Stimulated activated CD8-positive, alpha-beta memory T cell treated with anti-CD3 and anti-CD28 coated beads, Interleukin-2, amount 100 ng/mL, for 48 hours (primary cell): ENCODE data around the gene TMEM80.
"Not testable (repeated sequence)": the region's sequence is repeated elsewhere in the genome, so short reads cannot be mapped to it uniquely, and the experiment has no call there.

Source experiments
- DNase-seq, 2 donors: peaks; one replicate each; pipeline ENCODE4 v3.0.0-alpha.2; 2020; ENCODE audit warnings: low read depth in 2 of 2

Gene TMEM80

DNA sequence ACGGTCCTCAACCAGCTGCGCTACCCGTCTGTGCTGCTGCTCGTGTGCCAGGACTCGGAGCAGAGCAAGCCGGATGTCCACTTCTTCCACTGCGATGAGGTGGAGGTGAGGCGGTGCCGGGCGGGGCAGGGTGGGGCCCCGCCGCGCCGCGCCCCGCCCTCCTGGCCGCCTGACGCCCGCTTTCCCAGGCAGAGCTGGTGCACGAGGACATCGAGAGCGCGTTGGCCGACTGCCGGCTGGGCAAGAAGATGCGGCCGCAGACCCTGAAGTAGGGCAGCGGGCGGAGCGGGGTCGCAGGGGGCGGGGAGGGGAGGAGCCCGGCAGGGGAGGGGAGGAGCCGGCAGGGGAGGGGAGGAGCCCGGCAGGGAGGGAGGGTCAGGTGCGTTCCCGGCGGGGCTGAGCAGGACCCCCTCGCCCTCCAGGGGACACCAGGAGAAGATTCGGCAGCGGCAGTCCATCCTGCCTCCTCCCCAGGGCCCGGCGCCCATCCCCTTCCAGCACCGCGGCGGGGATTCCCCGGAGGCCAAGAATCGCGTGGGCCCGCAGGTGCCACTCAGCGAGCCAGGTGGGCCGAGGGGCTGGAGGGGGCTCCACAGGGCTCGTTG, 25.1 kb downstream of the TMEM80 start:
- no peak for DNase-seq

DNA sequence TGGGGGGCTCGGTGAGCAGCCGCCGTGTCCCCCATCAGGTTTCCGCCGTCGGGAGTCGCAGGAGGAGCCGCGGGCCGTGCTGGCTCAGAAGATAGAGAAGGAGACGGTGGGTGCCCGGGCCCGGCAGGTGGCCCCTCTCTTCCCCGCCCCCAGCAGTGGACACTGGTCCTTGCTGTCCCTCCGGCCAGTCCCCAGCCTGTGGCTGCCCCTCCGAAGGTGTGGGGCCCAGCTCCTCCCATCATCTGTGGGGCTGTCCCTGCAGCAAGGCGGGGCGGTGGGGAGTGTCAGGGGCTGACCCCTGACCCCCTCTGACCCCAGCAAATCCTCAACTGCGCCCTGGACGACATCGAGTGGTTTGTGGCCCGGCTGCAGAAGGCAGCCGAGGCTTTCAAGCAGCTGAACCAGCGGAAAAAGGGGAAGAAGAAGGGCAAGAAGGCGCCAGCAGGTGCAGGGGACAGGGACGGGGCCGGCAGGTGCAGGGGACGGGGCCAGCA, 25.7 kb downstream of the TMEM80 start:
- no peak for DNase-seq

- no peak for DNase-seq
These were observed 26.2 kb downstream of the TMEM80 start for GRCh38 chr11:721741-722345.

- DNase-seq, result no peak
These were observed 26.8 kb downstream of the TMEM80 start for GRCh38 chr11:722346-722811.

DNA sequence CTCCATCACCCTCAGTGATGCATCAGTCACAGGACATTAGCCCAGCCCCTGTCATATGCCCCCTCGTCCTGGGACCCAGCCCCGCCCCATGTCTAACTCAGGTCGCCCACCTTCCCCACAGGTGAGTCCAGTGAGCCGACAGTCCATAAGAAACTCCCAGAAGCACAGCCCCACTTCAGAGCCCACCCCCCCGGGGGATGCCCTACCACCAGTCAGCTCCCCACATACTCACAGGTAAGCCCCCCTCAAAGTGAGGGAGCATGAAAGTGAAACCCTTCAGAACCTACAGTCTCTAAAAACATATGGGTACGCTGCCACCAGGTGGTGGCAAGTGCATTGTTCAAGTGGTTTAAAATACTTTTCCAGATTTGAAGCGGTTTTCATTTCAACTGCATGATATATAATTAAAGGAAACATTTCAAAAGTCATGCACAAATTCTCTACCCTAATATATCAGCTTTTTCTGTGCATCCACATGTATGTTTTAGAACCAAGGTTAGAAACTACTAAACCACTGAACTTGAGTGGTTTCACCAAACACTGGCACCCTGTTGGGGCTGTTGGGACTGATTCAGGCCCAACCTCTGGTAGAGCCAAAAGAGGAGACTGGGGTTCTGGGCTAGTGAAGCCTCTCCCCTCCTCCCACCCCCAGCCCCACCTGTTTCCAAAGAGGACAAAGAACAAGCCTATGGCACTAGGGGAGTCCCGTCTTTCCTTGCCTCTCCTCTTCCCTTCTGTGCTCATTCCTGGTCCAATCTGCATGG, 27.7 kb downstream of the TMEM80 start:
- no peak for DNase-seq

DNA sequence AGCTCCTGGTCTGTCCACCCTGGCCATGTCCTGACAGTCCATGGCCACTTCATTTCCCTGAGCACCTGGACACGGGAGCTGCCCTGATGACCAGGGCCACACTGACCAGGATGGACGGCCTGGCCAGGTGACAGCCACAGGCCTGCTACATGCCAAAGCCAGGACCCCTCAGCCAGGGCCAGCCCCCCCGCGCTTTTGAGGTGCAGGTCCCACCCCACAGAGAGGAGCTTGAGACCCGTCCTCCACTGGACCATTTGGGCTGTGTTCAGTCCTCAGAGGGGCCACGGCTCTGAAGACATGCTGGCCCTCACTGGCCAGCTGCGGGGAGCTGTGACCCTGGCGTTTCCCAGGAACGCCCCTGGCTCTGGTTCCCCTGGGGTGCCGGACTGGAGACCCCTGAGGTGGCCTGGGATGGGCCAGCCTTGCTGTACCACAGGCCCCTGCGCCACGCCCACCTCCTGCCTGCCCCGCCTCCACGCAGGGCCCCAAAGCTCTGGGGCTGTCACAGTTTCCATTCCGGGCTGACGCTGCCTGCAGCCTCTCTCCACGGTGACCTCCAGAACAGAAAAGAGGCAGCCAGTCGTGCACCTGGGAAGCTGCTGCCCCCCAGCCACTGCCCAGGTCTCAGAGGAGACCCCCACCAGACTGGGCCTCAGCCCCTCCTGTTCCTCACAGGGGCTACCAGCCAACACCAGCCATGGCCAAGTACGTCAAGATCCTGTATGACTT, 28.6 kb downstream of the TMEM80 start:
- DNase-seq, result no peak

DNA sequence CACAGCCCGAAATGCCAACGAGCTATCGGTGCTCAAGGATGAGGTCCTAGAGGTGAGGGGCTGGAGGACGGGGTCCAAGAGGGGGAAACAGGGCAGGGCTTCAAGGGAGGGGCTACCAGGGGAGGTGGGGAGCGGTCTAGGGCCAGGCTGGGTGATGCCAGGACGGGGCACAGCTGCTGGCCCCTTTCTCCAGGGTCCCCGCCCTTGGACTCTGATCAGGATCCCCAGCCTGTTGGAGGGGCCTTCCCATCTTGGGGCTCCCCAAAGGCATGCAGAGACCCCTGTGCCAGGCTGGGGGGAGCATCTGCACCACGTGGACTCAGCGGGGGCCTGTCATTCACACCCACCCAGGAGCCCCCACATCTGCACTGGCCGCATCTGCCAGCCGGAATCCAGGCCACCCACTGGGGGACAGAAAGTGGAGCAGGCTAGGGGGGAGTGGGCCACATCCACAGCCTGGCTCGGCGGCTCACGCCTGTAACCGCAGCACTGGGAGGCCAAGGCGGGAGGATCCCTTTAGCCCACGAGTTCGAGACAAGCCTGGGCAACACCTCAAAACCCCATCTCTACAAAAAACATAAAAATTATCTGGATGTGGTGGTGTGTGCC, 29.3 kb downstream of the TMEM80 start:
- DNase-seq, result no peak

DNA sequence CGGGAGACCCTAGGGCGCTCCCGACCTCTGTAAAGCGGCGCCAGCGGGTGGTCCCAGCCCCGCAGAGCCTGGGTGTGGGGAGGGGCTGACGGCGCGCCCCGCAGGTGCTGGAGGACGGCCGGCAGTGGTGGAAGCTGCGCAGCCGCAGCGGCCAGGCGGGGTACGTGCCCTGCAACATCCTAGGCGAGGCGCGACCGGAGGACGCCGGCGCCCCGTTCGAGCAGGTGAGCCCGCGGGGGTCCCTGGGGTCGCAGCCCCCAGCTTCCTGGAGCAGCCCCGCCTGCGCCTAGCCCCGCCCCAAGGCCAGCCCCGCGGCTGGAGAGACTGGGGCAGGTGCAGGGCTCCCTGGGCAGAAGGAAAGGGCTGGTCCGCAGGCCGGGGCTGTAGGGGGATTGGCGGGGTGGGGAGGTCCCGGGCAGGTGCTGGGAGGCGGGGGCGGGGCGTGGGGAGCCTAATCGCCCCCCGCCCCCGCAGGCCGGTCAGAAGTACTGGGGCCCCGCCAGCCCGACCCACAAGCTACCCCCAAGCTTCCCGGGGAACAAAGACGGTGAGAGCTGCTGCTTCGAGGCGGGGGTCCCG, 30.1 kb downstream of the TMEM80 start:
- no peak for DNase-seq

- no peak for DNase-seq
These were observed 30.9 kb downstream of the TMEM80 start for GRCh38 chr11:726278-727220.

- no peak for DNase-seq
These were observed 31.7 kb downstream of the TMEM80 start for GRCh38 chr11:727281-727701.

DNA sequence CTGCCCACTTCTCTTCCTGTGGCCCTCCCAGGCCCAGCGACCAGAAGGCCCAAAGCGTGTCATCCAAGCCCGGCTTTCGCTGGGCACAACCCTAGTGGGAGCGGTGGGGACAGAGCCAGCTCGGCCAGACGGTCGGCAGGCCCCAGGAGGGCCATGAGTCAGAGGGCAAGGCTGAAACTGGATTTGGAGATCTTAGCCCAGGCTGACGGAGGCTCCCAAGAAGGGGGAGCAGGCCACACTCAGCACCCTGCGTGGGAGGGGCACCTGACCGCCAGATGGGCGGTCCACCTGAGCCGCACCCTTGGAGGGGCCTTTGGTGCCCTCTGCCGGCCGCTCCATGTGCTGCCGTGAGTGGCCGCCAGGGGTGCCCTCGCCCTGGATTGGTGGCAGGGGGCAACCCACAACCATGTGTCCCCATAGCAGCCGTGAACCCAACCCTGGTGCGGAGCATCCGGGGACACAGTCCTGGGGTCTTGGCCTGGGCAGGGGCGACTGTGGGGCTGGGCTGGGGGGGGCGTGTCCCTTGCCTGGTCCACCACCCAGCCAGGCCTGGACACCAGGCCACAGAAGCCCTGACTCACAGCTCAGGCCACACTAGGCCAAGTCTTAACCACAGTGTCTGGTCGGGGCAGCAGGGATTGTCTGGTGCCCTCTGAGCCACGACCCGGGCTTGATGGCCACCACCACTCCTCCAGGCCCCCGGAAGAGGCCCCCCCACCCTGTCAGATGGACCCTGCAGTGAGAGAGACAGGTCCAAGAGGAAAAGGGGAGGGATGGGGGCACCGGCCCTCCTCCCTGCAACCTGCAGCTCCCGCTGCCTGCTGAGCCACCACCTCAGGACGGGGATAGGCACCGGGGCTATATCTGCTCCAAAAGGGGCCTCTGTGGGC, 32.5 kb downstream of the TMEM80 start:
- DNase-seq, result peak; percentile 73 to 76

- no peak for DNase-seq
These were observed 33.4 kb downstream of the TMEM80 start for GRCh38 chr11:728901-729491.

- DNase-seq, result no peak
These were observed 34.0 kb downstream of the TMEM80 start for GRCh38 chr11:729492-730074.

- DNase-seq, result no peak
These were observed 37.5 kb downstream of the TMEM80 start for GRCh38 chr11:733072-733471.

GRCh38 chr11:734541-734940, 38.9 kb downstream of the TMEM80 start:
- DNase-seq, result not testable (repeated sequence)

DNA sequence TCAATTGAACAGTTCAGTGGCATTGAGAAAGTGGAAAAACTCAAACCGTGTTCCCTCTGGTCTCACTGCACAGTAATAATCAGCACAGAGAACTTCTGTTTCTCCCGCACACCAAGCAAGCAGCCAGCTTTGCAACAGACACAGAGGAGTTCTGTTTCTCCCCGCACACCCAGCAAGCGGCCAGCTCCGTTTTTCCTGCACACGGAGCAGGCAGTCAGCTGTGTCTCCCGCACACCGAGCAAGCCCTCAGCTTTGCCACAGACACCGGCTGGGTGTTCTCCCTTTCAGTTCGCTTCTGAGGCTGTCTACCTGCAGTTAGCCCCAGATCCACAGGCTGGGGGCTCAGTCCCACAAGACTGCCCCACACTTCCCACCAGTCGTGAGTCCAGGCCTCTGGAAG, 41.8 kb downstream of the TMEM80 start:
- no peak for DNase-seq

GRCh38 chr11:737899-738298, 42.3 kb downstream of the TMEM80 start:
- not testable (repeated sequence) for DNase-seq

- DNase-seq, result no peak
These were observed 46.5 kb downstream of the TMEM80 start for GRCh38 chr11:742156-742546.
